HUES6 (cell line): Measurements from ENCODE around the gene SLC46A3.
A peak's percentile ranks its signal among the peaks of the same experiment; 100 is the strongest.

Experiments
- H3K27ac ChIP-seq: 2 replicates; pipeline ENCODE4 v1.7.0; 2013; ENCODE audit warnings: low read depth, mild to moderate bottlenecking, low read length, inconsistent platforms
- H3K27me3 ChIP-seq: 2 replicates; pipeline ENCODE4 v1.6.1; 2013; ENCODE audit warnings: low read length; ENCODE audit not compliant: control insufficient read depth, insufficient read depth
- H3K36me3 ChIP-seq: 2 replicates; pipeline ENCODE4 v1.6.1; 2013; ENCODE audit warnings: low read length; ENCODE audit not compliant: control insufficient read depth, insufficient read depth
- H3K4me1 ChIP-seq: 2 replicates; pipeline ENCODE4 v1.6.1; 2013; ENCODE audit warnings: low read length; ENCODE audit not compliant: control insufficient read depth, insufficient read depth
- H3K4me3 ChIP-seq: 2 replicates; pipeline ENCODE4 v1.5.1; 2013; ENCODE audit warnings: low read depth, low read length
- H3K9ac ChIP-seq: one replicate; pipeline ENCODE4 v1.6.1; 2013; ENCODE audit warnings: mild to moderate bottlenecking, low read length
- H3K9me3 ChIP-seq: 2 replicates; pipeline ENCODE4 v1.6.1; 2013; ENCODE audit warnings: low read depth, low read length; ENCODE audit not compliant: control insufficient read depth, insufficient read depth

Gene SLC46A3

GRCh38 chr13:28679628-28680027 lies 39.1 kb downstream of the SLC46A3 start:
- Histone ChIP-seq H3K4me3 (no peak overlapping the region), H3K9me3 (no peaks in the 10 kb centered on the region), H3K4me1 (peaks cover 2% of the 10 kb centered on the region), H3K36me3 (peaks cover 44% of the 10 kb centered on the region), H3K9ac (no peak overlapping the region), H3K27me3 (no peaks in the 10 kb centered on the region), H3K27ac (no peak overlapping the region)

GRCh38 chr13:28678809-28679208 lies 40.0 kb downstream of the SLC46A3 start:
- H3K27me3 ChIP-seq: no peaks in the 10 kb centered on the region
- H3K4me3 ChIP-seq: no peak overlapping the region
- no peak overlapping the region for H3K9ac ChIP-seq
- H3K36me3 ChIP-seq: peaks cover 52% of the 10 kb centered on the region
- H3K9me3 ChIP-seq: no peaks in the 10 kb centered on the region
- H3K27ac ChIP-seq: no peak overlapping the region
- no peaks in the 10 kb centered on the region for H3K4me1 ChIP-seq

GRCh38 chr13:28671126-28671792 lies 47.5 kb downstream of the SLC46A3 start:
- Histone ChIP-seq H3K9ac (no peak overlapping the region), H3K9me3 (no peaks in the 10 kb centered on the region), H3K36me3 (peaks cover 96% of the 10 kb centered on the region), H3K4me3 (no peak overlapping the region), H3K4me1 (no peaks in the 10 kb centered on the region), H3K27me3 (no peaks in the 10 kb centered on the region), H3K27ac (no peak overlapping the region)

GRCh38 chr13:28666897-28667488 lies 51.8 kb downstream of the SLC46A3 start:
- peaks cover 99% of the 10 kb centered on the region for H3K36me3 ChIP-seq
- H3K4me1 ChIP-seq: no peaks in the 10 kb centered on the region
- H3K9ac ChIP-seq: no peak overlapping the region
- no peak overlapping the region for H3K4me3 ChIP-seq
- H3K9me3 ChIP-seq: no peaks in the 10 kb centered on the region
- H3K27me3 ChIP-seq: no peaks in the 10 kb centered on the region
- H3K27ac ChIP-seq: no peak overlapping the region

- H3K9me3 ChIP-seq: no peaks in the 10 kb centered on the region
- peak overlapping the region; percentile 93 for H3K9ac ChIP-seq
- peaks cover 46% of the 10 kb centered on the region for H3K36me3 ChIP-seq
- no peaks in the 10 kb centered on the region for H3K27me3 ChIP-seq
- peak overlapping the region; percentile 99 for H3K4me3 ChIP-seq
- H3K4me1 ChIP-seq: peaks cover 11% of the 10 kb centered on the region; the same call in 1 of the 2 replicates
- peak overlapping the region; percentile 85; the same call in 1 of the 2 replicates for H3K27ac ChIP-seq
Observed at GRCh38 chr13:28659621-28659970, 59.2 kb downstream of the SLC46A3 start.

GRCh38 chr13:28658796-28659620 lies 59.8 kb downstream of the SLC46A3 start, which contains the start of gene POMP:
Gene POMP (plus strand): TSS chr13:28659130. CDS start chr13:28659185, 55 bp downstream.
- Histone ChIP-seq H3K27me3 (no peaks in the 10 kb centered on the region), H3K4me1 (peaks cover 11% of the 10 kb centered on the region; the same call in 1 of the 2 replicates), H3K9ac (peak within 1 kb of the TSS; percentile 93), H3K9me3 (no peaks in the 10 kb centered on the region), H3K4me3 (peak within 1 kb of the TSS; percentile 99), H3K36me3 (peaks cover 40% of the 10 kb centered on the region), H3K27ac (peak within 1 kb of the TSS; percentile 85)

- Histone ChIP-seq H3K9me3 (no peaks in the 10 kb centered on the region), H3K4me3 (peak overlapping the region; percentile 99), H3K9ac (peak overlapping the region; percentile 93), H3K27ac (peak overlapping the region; percentile 85), H3K36me3 (peaks cover 34% of the 10 kb centered on the region), H3K27me3 (no peaks in the 10 kb centered on the region), H3K4me1 (peaks cover 11% of the 10 kb centered on the region; the same call in 1 of the 2 replicates)
Observed at GRCh38 chr13:28658539-28658795, 60.3 kb downstream of the SLC46A3 start.

GRCh38 chr13:28657784-28658538 lies 60.8 kb downstream of the SLC46A3 start:
- Histone ChIP-seq H3K27ac (peak overlapping the region; percentile 85; the same call in 1 of the 2 replicates), H3K4me3 (peak overlapping the region; percentile 99), H3K4me1 (peaks cover 11% of the 10 kb centered on the region; the same call in 1 of the 2 replicates), H3K9ac (peak overlapping the region; percentile 93), H3K9me3 (no peaks in the 10 kb centered on the region), H3K36me3 (peaks cover 29% of the 10 kb centered on the region), H3K27me3 (no peaks in the 10 kb centered on the region)

GRCh38 chr13:28655561-28655960 lies 63.2 kb downstream of the SLC46A3 start:
- peaks cover 11% of the 10 kb centered on the region; the same call in 1 of the 2 replicates for H3K4me1 ChIP-seq
- H3K27me3 ChIP-seq: no peaks in the 10 kb centered on the region
- H3K9me3 ChIP-seq: no peaks in the 10 kb centered on the region
- H3K27ac ChIP-seq: no peak overlapping the region
- peaks cover 6% of the 10 kb centered on the region; the same call in 1 of the 2 replicates for H3K36me3 ChIP-seq
- no peak overlapping the region for H3K9ac ChIP-seq
- no peak overlapping the region for H3K4me3 ChIP-seq

- H3K27ac ChIP-seq: no peak overlapping the region
- no peaks in the 10 kb centered on the region for H3K9me3 ChIP-seq
- peaks cover 1% of the 10 kb centered on the region; the same call in 1 of the 2 replicates for H3K36me3 ChIP-seq
- H3K4me1 ChIP-seq: peaks cover 11% of the 10 kb centered on the region; the same call in 1 of the 2 replicates
- H3K9ac ChIP-seq: no peak overlapping the region
- no peak overlapping the region for H3K4me3 ChIP-seq
- no peaks in the 10 kb centered on the region for H3K27me3 ChIP-seq
Observed at GRCh38 chr13:28654276-28654675, 64.5 kb downstream of the SLC46A3 start.
